SIG-M5 (cell line): Measurements from ENCODE around the gene SLC25A21.
"Not testable (repeated sequence)": the region's sequence is repeated elsewhere in the genome, so short reads cannot be mapped to it uniquely, and the experiment has no call there.

Experiments
- DNase-seq: peaks from one replicate; lab custom pipeline; 2025; lab: John Stamatoyannopoulos, UW

Gene SLC25A21

GRCh38 chr14:37088356-37089215 lies 83.8 kb downstream of the SLC25A21 start:
- DNase-seq, result no peak

GRCh38 chr14:37087520-37087919 lies 84.9 kb downstream of the SLC25A21 start:
- DNase-seq, result no peak

GRCh38 chr14:37083599-37083998 lies 88.8 kb downstream of the SLC25A21 start:
- DNase-seq, result no peak

- DNase-seq, result no peak
These were observed 90.0 kb downstream of the SLC25A21 start for GRCh38 chr14:37082449-37082848.

- no peak for DNase-seq
These were observed 90.5 kb downstream of the SLC25A21 start for GRCh38 chr14:37081856-37082255.

- no peak for DNase-seq
These were observed 91.2 kb downstream of the SLC25A21 start for GRCh38 chr14:37081218-37081617.

GRCh38 chr14:37078131-37078530 lies 94.3 kb downstream of the SLC25A21 start:
- no peak for DNase-seq

GRCh38 chr14:37074320-37074719 lies 98.1 kb downstream of the SLC25A21 start:
- not testable (repeated sequence) for DNase-seq

GRCh38 chr14:37063467-37064240 lies 108.8 kb downstream of the SLC25A21 start:
- no peak for DNase-seq

- DNase-seq, result no peak
These were observed 110.1 kb downstream of the SLC25A21 start for GRCh38 chr14:37062191-37062803.

GRCh38 chr14:37061697-37062096 lies 110.7 kb downstream of the SLC25A21 start:
- no peak for DNase-seq

- no peak for DNase-seq
These were observed 111.7 kb downstream of the SLC25A21 start for GRCh38 chr14:37060496-37061260.

- no peak for DNase-seq
These were observed 114.6 kb downstream of the SLC25A21 start for GRCh38 chr14:37057776-37058175.

GRCh38 chr14:37056473-37056872 lies 115.9 kb downstream of the SLC25A21 start:
- DNase-seq, result no peak

GRCh38 chr14:37054869-37055268 lies 117.5 kb downstream of the SLC25A21 start:
- no peak for DNase-seq

GRCh38 chr14:37054144-37054543 lies 118.3 kb downstream of the SLC25A21 start:
- no peak for DNase-seq

- DNase-seq, result no peak
These were observed 120.7 kb downstream of the SLC25A21 start for GRCh38 chr14:37051680-37052079.

GRCh38 chr14:37051153-37051552 lies 121.3 kb downstream of the SLC25A21 start:
- no peak for DNase-seq

GRCh38 chr14:37048666-37049071 lies 123.7 kb downstream of the SLC25A21 start:
- DNase-seq, result no peak

- no peak for DNase-seq
These were observed 124.4 kb downstream of the SLC25A21 start for GRCh38 chr14:37047996-37048395.

- no peak for DNase-seq
These were observed 125.2 kb downstream of the SLC25A21 start for GRCh38 chr14:37047226-37047625.

GRCh38 chr14:37046815-37047214 lies 125.6 kb downstream of the SLC25A21 start:
- DNase-seq, result no peak
